ENCODE measurements around the gene AGT. TPM values are rescaled to one million over a fixed set of nuclear protein-coding genes. Genes with fewer than 3 reads are reported as not detected.
"Not testable (repeated sequence)": the region's sequence is repeated elsewhere in the genome, so short reads cannot be mapped to it uniquely, and the experiment has no call there.

The AGT gene
- total RNA-seq, 1 experiment from 2014 or later, result not detected

DNA sequence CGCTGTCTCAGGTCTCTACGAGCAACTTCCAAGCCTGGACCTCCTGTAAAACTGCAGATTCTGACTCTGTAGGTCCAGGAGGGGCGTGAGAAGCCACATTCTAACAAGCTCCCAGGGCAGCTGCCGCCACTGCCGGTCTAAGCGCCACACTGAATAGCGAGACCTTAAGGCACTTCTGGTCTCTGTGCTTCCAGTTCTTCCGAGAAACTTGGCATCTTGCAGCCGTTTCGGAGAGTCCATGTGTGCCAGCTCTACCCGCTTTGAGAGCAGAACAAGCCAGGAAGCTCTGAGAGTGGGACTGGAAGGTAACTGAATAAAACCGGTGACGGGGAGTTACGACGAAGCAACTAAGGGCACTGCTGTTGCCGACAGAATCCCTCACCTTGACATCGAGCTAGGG is 12.5 kb downstream of the AGT start:
- no peak for DNase-seq (ENCODE audit: low read depth, low spot score)
- in situ Hi-C loops (cut with HindIII; ENCODE audit: low pct_unique_long_range_greater_than_20kb, low sequenced_read_pairs), result no loop called here

DNA sequence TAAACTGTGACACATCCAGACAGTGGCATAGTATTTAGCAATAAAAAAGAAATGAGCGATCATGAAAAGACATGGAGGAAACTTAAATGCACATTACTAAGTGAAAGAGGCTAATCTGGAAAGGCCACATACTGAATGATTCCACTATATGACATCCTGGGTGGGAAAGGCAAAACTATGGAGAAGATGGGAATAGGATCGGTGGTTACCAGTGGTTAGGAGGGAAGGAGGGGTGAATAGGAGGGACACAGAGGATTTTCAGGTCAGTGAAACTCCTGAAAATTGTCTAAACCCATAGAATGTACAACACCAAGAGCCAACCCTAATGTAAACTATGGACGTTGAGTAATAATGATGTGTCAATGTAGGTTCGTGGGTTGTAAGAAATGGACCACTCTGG is 13.8 kb downstream of the AGT start:
- no peak for DNase-seq (ENCODE audit: low read depth, low spot score)
- in situ Hi-C loops (cut with HindIII; ENCODE audit: low pct_unique_long_range_greater_than_20kb, low sequenced_read_pairs), result no loop called here

- no peak for DNase-seq (ENCODE audit: low read depth, low spot score)
- in situ Hi-C loops (cut with HindIII; ENCODE audit: low pct_unique_long_range_greater_than_20kb, low sequenced_read_pairs), result no loop called here
Observed at GRCh38 chr1:230699716-230700115, 14.2 kb downstream of the AGT start.

GRCh38 chr1:230698964-230699363 is 15.0 kb downstream of the AGT start:
- in situ Hi-C loops (cut with HindIII; ENCODE audit: low pct_unique_long_range_greater_than_20kb, low sequenced_read_pairs); DNase-seq (ENCODE audit: low read depth, low spot score): not testable (repeated sequence)

- DNase-seq (ENCODE audit: low read depth, low spot score), result no peak
- in situ Hi-C loops (cut with HindIII; ENCODE audit: low pct_unique_long_range_greater_than_20kb, low sequenced_read_pairs), result no loop called here
Observed at GRCh38 chr1:230698130-230698529, 15.8 kb downstream of the AGT start.

GRCh38 chr1:230696722-230697437 is 17.0 kb downstream of the AGT start:
- no peak for DNase-seq (ENCODE audit: low read depth, low spot score)
- in situ Hi-C loops (cut with HindIII; ENCODE audit: low pct_unique_long_range_greater_than_20kb, low sequenced_read_pairs), result no loop called here

GRCh38 chr1:230696218-230696617 is 17.7 kb downstream of the AGT start:
- no peak for DNase-seq (ENCODE audit: low read depth, low spot score)
- in situ Hi-C loops (cut with HindIII; ENCODE audit: low pct_unique_long_range_greater_than_20kb, low sequenced_read_pairs), result no loop called here

GRCh38 chr1:230694991-230695390 is 18.9 kb downstream of the AGT start:
- no peak for DNase-seq (ENCODE audit: low read depth, low spot score)
- in situ Hi-C loops (cut with HindIII; ENCODE audit: low pct_unique_long_range_greater_than_20kb, low sequenced_read_pairs), result no loop called here

- DNase-seq (ENCODE audit: low read depth, low spot score), result no peak
- in situ Hi-C loops (cut with HindIII; ENCODE audit: low pct_unique_long_range_greater_than_20kb, low sequenced_read_pairs), result no loop called here
Observed at GRCh38 chr1:230694464-230694863, 19.5 kb downstream of the AGT start.

- in situ Hi-C loops (cut with HindIII; ENCODE audit: low pct_unique_long_range_greater_than_20kb, low sequenced_read_pairs), result no loop called here
- no peak for DNase-seq (ENCODE audit: low read depth, low spot score)
Observed at GRCh38 chr1:230693777-230694176, 20.1 kb downstream of the AGT start.

GRCh38 chr1:230693221-230693620 is 20.7 kb downstream of the AGT start:
- DNase-seq (ENCODE audit: low read depth, low spot score), result no peak
- in situ Hi-C loops (cut with HindIII; ENCODE audit: low pct_unique_long_range_greater_than_20kb, low sequenced_read_pairs), result no loop called here

DNA sequence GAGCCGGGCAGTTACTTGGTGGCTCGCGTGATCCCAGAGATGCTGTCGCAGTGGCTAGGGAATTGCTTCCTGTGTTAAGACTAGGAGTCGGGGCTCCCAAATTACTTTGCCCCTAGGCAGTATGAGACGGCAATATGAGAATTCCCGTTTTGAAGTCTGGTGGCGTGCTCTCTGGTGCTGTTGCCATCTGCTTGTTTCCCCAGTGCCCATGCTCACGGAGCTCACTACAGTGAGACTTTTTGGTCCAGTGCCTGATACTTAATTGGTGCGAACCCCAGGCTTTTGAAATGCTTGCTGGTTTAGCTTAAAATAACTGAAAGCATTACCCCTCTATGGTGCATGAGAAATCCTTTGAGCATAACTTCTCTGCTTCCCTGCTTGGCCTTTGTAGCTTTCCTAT is 22.3 kb downstream of the AGT start:
- DNase-seq (ENCODE audit: low read depth, low spot score), result no peak
- in situ Hi-C loops (cut with HindIII; ENCODE audit: low pct_unique_long_range_greater_than_20kb, low sequenced_read_pairs), result no loop called here

DNA sequence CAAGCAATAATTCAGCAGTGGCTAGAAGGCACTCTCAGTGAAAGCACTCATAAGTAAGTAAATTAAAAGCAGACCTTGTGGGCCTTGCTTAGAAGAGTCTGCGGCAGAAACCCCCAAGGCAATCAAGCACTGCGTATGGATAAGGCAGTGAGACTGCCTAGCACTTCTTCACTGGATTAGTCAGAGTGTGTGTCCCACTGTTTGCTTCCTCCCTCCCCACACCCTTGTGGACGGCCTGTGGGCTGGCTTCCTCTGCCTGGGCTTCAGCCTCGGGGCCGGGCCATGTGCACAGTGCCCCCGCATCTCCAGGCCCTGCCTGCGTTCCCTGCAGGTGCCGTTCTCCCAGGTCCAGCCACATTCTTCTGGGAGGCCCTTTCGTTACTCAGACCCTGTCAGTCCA is 23.8 kb downstream of the AGT start:
- in situ Hi-C loops (cut with HindIII; ENCODE audit: low pct_unique_long_range_greater_than_20kb, low sequenced_read_pairs), result no loop called here

DNA sequence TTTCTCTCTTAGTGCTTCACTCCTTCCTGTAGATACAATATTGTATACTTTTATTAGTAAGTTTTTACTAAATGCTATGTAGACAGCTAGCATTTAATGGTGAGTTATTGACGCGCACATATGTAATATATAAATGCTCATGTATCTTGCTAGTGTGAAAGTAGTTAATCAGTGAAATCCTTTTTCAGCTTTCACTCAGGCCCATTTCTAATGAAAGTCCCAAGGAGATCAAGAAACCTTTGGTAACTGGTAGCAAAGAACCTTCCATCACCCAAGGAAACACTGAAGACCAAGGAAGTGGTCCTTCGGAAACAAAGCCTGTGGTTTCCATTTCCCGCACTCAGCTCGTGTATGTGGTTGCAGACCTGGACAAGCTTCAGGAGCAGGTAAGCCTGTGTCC is 27.2 kb downstream of the AGT start:
- DNase-seq (ENCODE audit: low read depth, low spot score), result no peak
- in situ Hi-C loops (cut with HindIII; ENCODE audit: low pct_unique_long_range_greater_than_20kb, low sequenced_read_pairs), result no loop called here

More for the DNA sequence above, 23.8 kb downstream of the AGT start:
- DNase-seq (ENCODE audit: low read depth, low spot score), result no peak

DNA sequence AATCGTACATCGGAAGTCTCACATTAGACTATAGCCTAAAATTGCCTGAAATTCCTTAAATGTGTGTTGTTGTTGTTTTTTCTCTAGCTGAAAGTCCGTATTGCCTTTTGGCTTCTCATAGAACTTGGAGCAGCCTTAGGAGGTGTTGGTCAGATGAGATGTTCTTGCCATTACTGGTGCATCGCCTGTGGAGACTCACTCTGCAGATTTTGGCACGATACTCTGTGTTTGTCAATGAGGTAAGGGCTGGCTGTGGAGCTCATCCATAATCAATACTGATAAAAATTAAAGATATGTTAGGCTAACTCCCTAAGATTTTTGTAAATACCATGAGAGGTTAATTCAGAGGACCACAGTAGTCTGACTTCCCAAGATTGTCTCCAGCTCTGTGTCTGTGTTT is 28.9 kb downstream of the AGT start:
- in situ Hi-C loops (cut with HindIII; ENCODE audit: low pct_unique_long_range_greater_than_20kb, low sequenced_read_pairs), result no loop called here
- DNase-seq (ENCODE audit: low read depth, low spot score), result no peak

- no peak for DNase-seq (ENCODE audit: low read depth, low spot score)
Observed at GRCh38 chr1:230684146-230684545, 29.8 kb downstream of the AGT start.

GRCh38 chr1:230682882-230683610 is 30.9 kb downstream of the AGT start:
- in situ Hi-C loops (cut with HindIII; ENCODE audit: low pct_unique_long_range_greater_than_20kb, low sequenced_read_pairs), result no loop called here
- DNase-seq (ENCODE audit: low read depth, low spot score), result no peak

More at GRCh38 chr1:230684146-230684545, 29.8 kb downstream of the AGT start:
- in situ Hi-C loops (cut with HindIII; ENCODE audit: low pct_unique_long_range_greater_than_20kb, low sequenced_read_pairs), result no loop called here

DNA sequence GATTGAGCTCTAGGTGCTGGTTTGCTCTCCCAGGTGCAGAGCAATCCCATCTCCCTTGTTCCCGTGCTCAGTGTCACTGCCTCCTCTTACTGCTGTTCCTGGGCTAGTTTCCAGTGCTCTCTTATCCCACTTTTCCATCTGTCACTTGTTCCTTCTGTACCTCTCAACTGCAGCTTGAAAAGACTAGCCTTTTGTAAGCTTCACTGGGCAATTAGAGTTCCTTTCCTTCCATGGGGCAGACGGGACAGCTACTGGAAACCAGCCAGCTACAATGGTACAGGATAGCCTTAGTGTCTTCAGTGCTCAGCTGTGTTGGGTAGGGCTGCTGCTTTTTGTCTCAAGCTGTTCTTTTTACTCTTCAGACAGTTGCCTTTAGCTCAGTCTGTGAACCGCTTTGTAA is 31.6 kb downstream of the AGT start:
- DNase-seq (ENCODE audit: low read depth, low spot score), result no peak
- in situ Hi-C loops (cut with HindIII; ENCODE audit: low pct_unique_long_range_greater_than_20kb, low sequenced_read_pairs), result no loop called here

- no peak for DNase-seq (ENCODE audit: low read depth, low spot score)
- in situ Hi-C loops (cut with HindIII; ENCODE audit: low pct_unique_long_range_greater_than_20kb, low sequenced_read_pairs), result no loop called here
Observed at GRCh38 chr1:230681599-230681998, 32.3 kb downstream of the AGT start.

Data from SK-MEL-5 (cell line).